Measurements from ENCODE around the gene SRSF8. TPM values are rescaled to one million over a fixed set of nuclear protein-coding genes. Genes with fewer than 3 reads are reported as not detected.

SRSF8 gene
- total RNA-seq, 1 experiment from 2014 or later: 25.1 TPM

DNA sequence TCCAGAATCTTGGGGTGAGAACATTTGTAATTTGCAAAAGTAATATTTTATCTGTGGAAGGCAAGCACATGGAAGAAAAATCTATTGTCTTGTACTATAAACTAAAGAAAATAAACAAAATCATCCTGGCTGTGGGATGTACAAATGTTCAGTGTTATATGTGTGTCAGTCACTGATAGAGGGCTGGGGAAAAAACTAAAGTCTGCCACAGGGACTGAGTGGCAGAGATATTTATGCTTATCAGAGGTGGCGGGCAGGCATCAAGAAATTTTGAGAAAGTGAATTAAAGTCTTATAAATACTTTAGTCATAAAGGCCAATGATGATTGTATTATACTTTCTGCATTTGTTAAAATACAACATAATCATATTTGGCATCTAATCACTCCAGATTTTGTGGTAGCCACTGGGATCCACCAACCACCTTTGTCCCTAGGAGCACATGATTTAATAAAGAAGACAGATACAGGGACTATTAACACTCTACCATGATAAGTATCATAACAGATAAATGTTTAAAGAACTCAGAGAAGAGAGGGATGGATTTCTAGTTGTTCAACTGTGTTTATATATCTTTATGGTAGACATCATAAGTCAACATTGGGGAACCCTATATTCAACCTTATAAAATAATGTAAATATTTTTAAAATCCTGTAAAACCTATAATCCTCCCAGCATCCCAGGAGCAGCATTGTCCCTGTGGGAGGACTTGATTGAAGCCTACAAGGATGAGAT is 20.3 kb downstream of the SRSF8 start:
- Mint-ChIP-seq H3K27ac (no peak overlapping the region), H3K4me3 (no peak overlapping the region), H3K27me3 (ENCODE audit: low read depth) (peaks cover 60% of the 10 kb centered on the region), H3K36me3 (ENCODE audit: insufficient read depth in 1 of 3, low read depth in 3 of 3) (no peaks in the 10 kb centered on the region; a peak in 1 of 7 replicates), H3K4me1 (peaks cover 18 to 19% of the 10 kb centered on the region in 2 experiments), H3K9me3 (no peaks in the 10 kb centered on the region)
- H3K9ac ChIP-seq (ENCODE audit: extremely low read depth, insufficient read length, low read length): no peak overlapping the region
- H3K4ac ChIP-seq (ENCODE audit: low read depth, low read length): no peak overlapping the region
- no peak overlapping the region for H3K18ac ChIP-seq (ENCODE audit: insufficient read length, low read depth, low read length)
- no peak overlapping the region for H4K91ac ChIP-seq (ENCODE audit: insufficient read length, low read depth, low read length)
- no CpG with 5 or more reads among the region's 1 CpG for WGBS (ENCODE audit: extremely low coverage, insufficient read length, low lambda C conversion rate)
- no peak overlapping the region for H3K4me2 ChIP-seq (ENCODE audit: insufficient read depth, insufficient read length, low read length)
- H3K79me1 ChIP-seq (ENCODE audit: insufficient read depth, low read depth, low read length, poor library complexity, severe bottlenecking): no peaks in the 10 kb centered on the region
- no peak overlapping the region for H3K56ac ChIP-seq (ENCODE audit: insufficient read length, low read depth, low read length)
- no peak overlapping the region for H3T11ph ChIP-seq (ENCODE audit: low read length)
- DNase-seq: no peak
- H3K23ac ChIP-seq (ENCODE audit: insufficient read length, low read depth, low read length): no peak overlapping the region
- H3K27me3 ChIP-seq (ENCODE audit: insufficient read depth, low read length): peaks cover 13% of the 10 kb centered on the region; the same call in 1 of the 2 replicates
- H2BK12ac ChIP-seq (ENCODE audit: insufficient read length, low read depth, low read length): no peak overlapping the region
- H4K5ac ChIP-seq (ENCODE audit: insufficient read length, low read depth, low read length): no peak overlapping the region
- no peak overlapping the region for H2BK15ac ChIP-seq (ENCODE audit: low read depth, low read length)
- no peak overlapping the region for H2AK5ac ChIP-seq (ENCODE audit: insufficient read length, low read length)
- no peaks in the 10 kb centered on the region for H3K4me1 ChIP-seq (ENCODE audit: insufficient read depth, low read length)
- no peak overlapping the region for H2AFZ ChIP-seq (ENCODE audit: low read length)
- no peak overlapping the region for H2BK20ac ChIP-seq (ENCODE audit: low read depth, low read length, poor library complexity, severe bottlenecking)
- H3K79me2 ChIP-seq (ENCODE audit: insufficient read depth, low read length): no peaks in the 10 kb centered on the region
- H3K27ac ChIP-seq (ENCODE audit: insufficient read length, low read depth, low read length): no peak overlapping the region
- no peak overlapping the region for H2BK5ac ChIP-seq (ENCODE audit: insufficient read length, low read length)
- H4K8ac ChIP-seq (replicated peaks; ENCODE audit: insufficient read length, low read depth, low read length): no peak overlapping the region
- H2BK120ac ChIP-seq (ENCODE audit: low read depth, low read length, poor library complexity, severe bottlenecking): no peak overlapping the region
- TF ChIP-seq, protein P1, sequence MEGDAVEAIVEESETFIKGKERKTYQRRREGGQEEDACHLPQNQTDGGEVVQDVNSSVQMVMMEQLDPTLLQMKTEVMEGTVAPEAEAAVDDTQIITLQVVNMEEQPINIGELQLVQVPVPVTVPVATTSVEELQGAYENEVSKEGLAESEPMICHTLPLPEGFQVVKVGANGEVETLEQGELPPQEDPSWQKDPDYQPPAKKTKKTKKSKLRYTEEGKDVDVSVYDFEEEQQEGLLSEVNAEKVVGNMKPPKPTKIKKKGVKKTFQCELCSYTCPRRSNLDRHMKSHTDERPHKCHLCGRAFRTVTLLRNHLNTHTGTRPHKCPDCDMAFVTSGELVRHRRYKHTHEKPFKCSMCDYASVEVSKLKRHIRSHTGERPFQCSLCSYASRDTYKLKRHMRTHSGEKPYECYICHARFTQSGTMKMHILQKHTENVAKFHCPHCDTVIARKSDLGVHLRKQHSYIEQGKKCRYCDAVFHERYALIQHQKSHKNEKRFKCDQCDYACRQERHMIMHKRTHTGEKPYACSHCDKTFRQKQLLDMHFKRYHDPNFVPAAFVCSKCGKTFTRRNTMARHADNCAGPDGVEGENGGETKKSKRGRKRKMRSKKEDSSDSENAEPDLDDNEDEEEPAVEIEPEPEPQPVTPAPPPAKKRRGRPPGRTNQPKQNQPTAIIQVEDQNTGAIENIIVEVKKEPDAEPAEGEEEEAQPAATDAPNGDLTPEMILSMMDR (conservative IDR thresholded peaks at IDR 0.05): no peak
- no peaks in the 10 kb centered on the region for H4K20me1 ChIP-seq (ENCODE audit: control insufficient read depth, insufficient read depth, insufficient read length)
- H3K23me2 ChIP-seq (ENCODE audit: insufficient read length, low read depth, low read length, poor library complexity, severe bottlenecking): peaks cover 8% of the 10 kb centered on the region
- H3K9me3 ChIP-seq (ENCODE audit: control insufficient read depth, low read depth, low read length): no peaks in the 10 kb centered on the region
- no peak overlapping the region for H3K14ac ChIP-seq (ENCODE audit: insufficient read depth, low read length)
